Breast epithelium (tissue), 4 donors: ENCODE data around the gene FAM114A1. TPM values are rescaled to one million over a fixed set of nuclear protein-coding genes. Genes with fewer than 3 reads are reported as not detected.

Experiments
- DNase-seq, 2 donors: peaks; one replicate each; pipeline ENCODE4 v3.0.0-alpha.2; 2019; ENCODE audit warnings: low spot score in 2 of 2
- H3K27ac ChIP-seq, 2 donors: fragments of 200-600 bp; sonication (generic) in 1 of 2; one replicate each; pipeline ENCODE4 v1.5.1; 2016 to 2019; ENCODE audit warnings: mild to moderate bottlenecking in 1 of 2
- H3K27me3 ChIP-seq, 2 donors: fragments of 200-600 bp; sonication (generic) in 1 of 2; one replicate each; pipeline versions ENCODE4 v1.5.1 to v1.6.0; 2017 to 2019; ENCODE audit warnings: control low read depth in 1 of 2, mild to moderate bottlenecking in 1 of 2
- H3K36me3 ChIP-seq: fragments of 200-600 bp; one replicate; pipeline ENCODE4 v1.5.1; 2019
- H3K4me1 ChIP-seq, 2 donors: fragments of 200-600 bp; sonication (generic); one replicate each; pipeline ENCODE4 v1.5.1; 2016 to 2019; ENCODE audit warnings: control low read depth in 1 of 2
- H3K4me3 ChIP-seq, 3 donors: fragments of 200-600 bp; sonication (generic); 1 replicate in 2 of 3; 2 replicates in 1 of 3; pipeline ENCODE4 v1.5.1; 2016 to 2019; ENCODE audit warnings: mild to moderate bottlenecking in 3 of 3, moderate library complexity in 2 of 3
- H3K9me3 ChIP-seq, 2 donors: fragments of 200-600 bp; sonication (generic) in 1 of 2; one replicate each; pipeline ENCODE4 v1.5.1; 2016 to 2019; ENCODE audit warnings: control low read depth in 1 of 2
- CTCF ChIP-seq, 3 donors: fragments of 450-650 bp; IDR thresholded peaks; one replicate each; pipeline ENCODE4 v1.5.1; 2016 to 2017; ENCODE audit warnings: antibody characterized with exemption in 3 of 3, mild to moderate bottlenecking in 3 of 3, moderate library complexity in 3 of 3
- POLR2A ChIP-seq: fragments of 450-650 bp; IDR thresholded peaks from one replicate; pipeline ENCODE4 v1.6.1; 2016; ENCODE audit warnings: antibody characterized with exemption, mild to moderate bottlenecking, moderate library complexity
- POLR2AphosphoS5 ChIP-seq, 3 donors: sonication (generic); formaldehyde crosslinking; IDR thresholded peaks; one replicate each; pipeline ENCODE4 v1.6.1; 2017; ENCODE audit warnings: antibody characterized with exemption in 3 of 3
- intact Hi-C: fragments of 100-400 bp; cut with DNase I; formaldehyde crosslinking; loops from one replicate; pipeline ENCODE4 v1.15.1; 2023; ENCODE audit warnings: low total_unique reads
- total RNA-seq, 3 donors: library from RNA; depleted of rRNA; stranded (reverse); fragments of >200 nt; gene quantifications; one replicate each; pipeline ENCODE4 v1.1.0, GENCODE V29; 2016

The FAM114A1 gene
- total RNA-seq, 3 donors from 2014 or later: 74.6 to 109 (median 85.9) TPM

- no peaks in the 10 kb centered on the region for H3K27me3 ChIP-seq
- no peak overlapping the region for H3K4me3 ChIP-seq
- no peak for DNase-seq
- H3K9me3 ChIP-seq: no peaks in the 10 kb centered on the region
- H3K27ac ChIP-seq: no peak overlapping the region
- TF ChIP-seq POLR2AphosphoS5 (IDR thresholded peaks at IDR 0.05) (no peak), POLR2A (no peak), CTCF (IDR thresholded peaks at IDR 0.05) (no peak)
- intact Hi-C loops: loop anchor here (5.0 kb wide), 1 partner anchor 436 kb away; no protein-coding TSS in a partner anchor
- no peaks in the 10 kb centered on the region for H3K36me3 ChIP-seq
- no peaks in the 10 kb centered on the region for H3K4me1 ChIP-seq
Observed at GRCh38 chr4:38822748-38823303, 44.8 kb upstream of the FAM114A1 start.

- Histone ChIP-seq H3K9me3 (no peaks in the 10 kb centered on the region), H3K4me3 (no peak overlapping the region), H3K27me3 (no peaks in the 10 kb centered on the region), H3K27ac (no peak overlapping the region), H3K36me3 (no peaks in the 10 kb centered on the region), H3K4me1 (no peaks in the 10 kb centered on the region)
- TF ChIP-seq CTCF (IDR thresholded peaks at IDR 0.05) (no peak), POLR2A (no peak), POLR2AphosphoS5 (IDR thresholded peaks at IDR 0.05) (no peak)
- no peak for DNase-seq
- intact Hi-C loops: loop anchor here (5.0 kb wide), 1 partner anchor 436 kb away; no protein-coding TSS in a partner anchor
Observed at GRCh38 chr4:38823766-38824165, 43.8 kb upstream of the FAM114A1 start.

GRCh38 chr4:38829237-38829636, 38.4 kb upstream of the FAM114A1 start:
- H3K4me3 ChIP-seq: no peak overlapping the region
- H3K9me3 ChIP-seq: peaks cover 0 to under 1% of the 10 kb centered on the region in 2 donors
- intact Hi-C loops: no loop called here
- DNase-seq: no peak
- TF ChIP-seq POLR2AphosphoS5 (IDR thresholded peaks at IDR 0.05) (no peak), POLR2A (no peak), CTCF (IDR thresholded peaks at IDR 0.05) (no peak)
- no peaks in the 10 kb centered on the region for H3K4me1 ChIP-seq
- peak overlapping the region; percentile 31 to 53 for H3K27ac ChIP-seq
- no peaks in the 10 kb centered on the region for H3K27me3 ChIP-seq
- H3K36me3 ChIP-seq: no peaks in the 10 kb centered on the region

- Histone ChIP-seq H3K27me3 (no peaks in the 10 kb centered on the region), H3K4me3 (no peak overlapping the region), H3K4me1 (no peaks in the 10 kb centered on the region), H3K36me3 (no peaks in the 10 kb centered on the region), H3K27ac (no peak overlapping the region), H3K9me3 (peaks cover 0 to 10% of the 10 kb centered on the region in 2 donors)
- DNase-seq: no peak
- intact Hi-C loops: no loop called here
- TF ChIP-seq CTCF (IDR thresholded peaks at IDR 0.05): no peak
- TF ChIP-seq POLR2A: no peak
- no peak for TF ChIP-seq POLR2AphosphoS5 (IDR thresholded peaks at IDR 0.05)
Observed at GRCh38 chr4:38831653-38832052, 36.0 kb upstream of the FAM114A1 start.

- Histone ChIP-seq H3K4me1 (no peaks in the 10 kb centered on the region), H3K4me3 (no peak overlapping the region), H3K27ac (no peak overlapping the region), H3K36me3 (no peaks in the 10 kb centered on the region), H3K9me3 (peaks cover 0 to 10% of the 10 kb centered on the region in 2 donors), H3K27me3 (no peaks in the 10 kb centered on the region)
- DNase-seq: no peak
- intact Hi-C loops: no loop called here
- TF ChIP-seq POLR2AphosphoS5 (IDR thresholded peaks at IDR 0.05): no peak
- TF ChIP-seq CTCF (IDR thresholded peaks at IDR 0.05): no peak
- no peak for TF ChIP-seq POLR2A
Observed at GRCh38 chr4:38832206-38832605, 35.4 kb upstream of the FAM114A1 start.
